Hematopoietic multipotent progenitor cell (in vitro differentiated cells): ENCODE data around the gene ACCSL. TPM values are rescaled to one million over a fixed set of nuclear protein-coding genes. Genes with fewer than 3 reads are reported as not detected.

Experiments
- DNase-seq, 3 donors: peaks; one replicate each; pipeline ENCODE4 v3.0.0-alpha.2; 2011 to 2015; ENCODE audit warnings: low read depth in 2 of 3, low spot score in 2 of 3
- total RNA-seq: library from RNA; depleted of rRNA; stranded (reverse); fragments of >200 nt; gene quantifications from one replicate; pipeline ENCODE4 v1.2.3, GENCODE V29; 2012

Gene ACCSL
- total RNA-seq, 1 donor: not detected

GRCh38 chr11:44094260-44094868 is 46.6 kb downstream of the ACCSL start:
- peak; percentile 62 to 84 (median 79) for DNase-seq

- DNase-seq: peak; percentile 75 to 83 (median 80)
These were observed 48.0 kb downstream of the ACCSL start, which contains the start of gene EXT2 for GRCh38 chr11:44095506-44096359. EXT2 (plus strand) TSS chr11:44095678; CDS start chr11:44107713, 12,035 bp downstream.

- DNase-seq: no peak
These were observed 48.8 kb downstream of the ACCSL start for GRCh38 chr11:44096360-44097185.

GRCh38 chr11:44097821-44098220 is 50.0 kb downstream of the ACCSL start:
- DNase-seq: no peak

GRCh38 chr11:44101098-44101497 is 53.3 kb downstream of the ACCSL start:
- DNase-seq: no peak

- peak in 2 of 3 donors; percentile 31 to 58 for DNase-seq
These were observed 56.9 kb downstream of the ACCSL start for GRCh38 chr11:44104481-44105294.

- DNase-seq: no peak
These were observed 60.5 kb downstream of the ACCSL start for GRCh38 chr11:44108260-44108659.

Other genes starting within 250 kb of the ACCSL start
- gene ALKBH3, start 167.2 kb upstream of the ACCSL start, total RNA-seq: 28.3 TPM
- 2.2 TPM for gene C11orf96, start 105.3 kb upstream of the ACCSL start, total RNA-seq
- gene ACCS, start 18.3 kb downstream of the ACCSL start, total RNA-seq: 47.4 TPM
- 65.2 TPM for gene EXT2, start 47.7 kb downstream of the ACCSL start, total RNA-seq